ENCODE measurements around the gene LSR.

Gene LSR

DNA sequence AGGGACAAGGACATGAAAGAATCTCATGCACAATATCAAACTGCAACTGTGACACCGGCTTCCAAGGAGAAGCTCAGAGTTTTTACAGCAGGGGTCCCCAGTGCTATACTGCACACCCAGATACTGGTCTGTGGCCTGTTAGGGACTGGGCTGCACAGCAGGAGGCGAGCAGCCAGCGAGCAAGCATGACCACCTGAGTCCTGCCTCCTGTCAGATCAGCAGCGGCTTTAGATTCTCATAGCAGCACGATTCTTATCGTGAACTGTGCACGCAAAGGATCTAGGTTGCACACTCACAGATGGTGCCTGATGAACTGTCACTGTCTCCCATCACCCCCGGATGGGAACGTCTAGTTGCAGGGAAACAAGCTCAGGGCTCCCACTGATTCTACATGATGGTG is 67.1 kb downstream of the LSR start:
- Histone ChIP-seq H3K36me3 (ENCODE audit: control insufficient read depth, low read depth, low read length) (no peaks in the 10 kb centered on the region), H3K9ac (ENCODE audit: low read length) (no peak overlapping the region), H3K27ac (ENCODE audit: low read length) (no peak overlapping the region), H3K27me3 (ENCODE audit: control insufficient read depth, insufficient read depth, low read length) (no peaks in the 10 kb centered on the region), H3K4me1 (ENCODE audit: control insufficient read depth, low read depth, low read length) (no peaks in the 10 kb centered on the region), H3K9me3 (ENCODE audit: control insufficient read depth, low read depth, low read length) (no peaks in the 10 kb centered on the region), H3K4me3 (ENCODE audit: low read length) (no peak overlapping the region)

DNA sequence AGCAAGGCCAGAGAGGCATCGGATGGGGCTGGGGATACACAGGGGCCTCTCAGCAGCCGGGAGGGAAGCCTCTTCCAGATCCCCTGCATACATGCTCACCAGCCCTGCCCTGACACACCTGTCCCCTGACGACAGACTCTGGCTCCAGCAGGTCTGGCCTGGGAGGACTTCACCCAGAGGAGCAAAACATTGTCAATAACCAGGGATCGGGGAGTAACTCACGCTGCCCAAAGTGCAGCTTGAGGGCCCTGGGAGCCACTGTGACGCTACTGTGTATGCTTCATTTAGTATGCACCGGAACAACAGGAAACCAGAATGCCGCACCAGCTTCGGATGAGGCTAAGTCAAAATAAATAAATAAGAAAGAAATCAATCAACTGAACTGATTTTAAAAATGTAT is 67.8 kb downstream of the LSR start:
- H3K36me3 ChIP-seq (ENCODE audit: control insufficient read depth, low read depth, low read length), result no peaks in the 10 kb centered on the region
- H3K27me3 ChIP-seq (ENCODE audit: control insufficient read depth, insufficient read depth, low read length), result no peaks in the 10 kb centered on the region
- no peaks in the 10 kb centered on the region for H3K4me1 ChIP-seq (ENCODE audit: control insufficient read depth, low read depth, low read length)
- H3K4me3 ChIP-seq (ENCODE audit: low read length), result no peak overlapping the region
- no peak overlapping the region for H3K27ac ChIP-seq (ENCODE audit: low read length)
- H3K9me3 ChIP-seq (ENCODE audit: control insufficient read depth, low read depth, low read length), result no peaks in the 10 kb centered on the region
- no peak overlapping the region for H3K9ac ChIP-seq (ENCODE audit: low read length)
